GM18511 (cell line): Measurements from ENCODE around the gene WASF2.
A peak's percentile ranks its signal among the peaks of the same experiment; 100 is the strongest.
"Not testable (repeated sequence)": the region's sequence is repeated elsewhere in the genome, so short reads cannot be mapped to it uniquely, and the experiment has no call there.

ENCODE experiments used
- ATAC-seq: cut with Tn5 transposase; IDR thresholded peaks from one replicate; pipeline ENCODE4 v1.9.1; 2021; ENCODE audit warnings: mild to moderate bottlenecking, moderate library complexity; ENCODE audit not compliant: unreplicated experiment

The WASF2 gene

DNA sequence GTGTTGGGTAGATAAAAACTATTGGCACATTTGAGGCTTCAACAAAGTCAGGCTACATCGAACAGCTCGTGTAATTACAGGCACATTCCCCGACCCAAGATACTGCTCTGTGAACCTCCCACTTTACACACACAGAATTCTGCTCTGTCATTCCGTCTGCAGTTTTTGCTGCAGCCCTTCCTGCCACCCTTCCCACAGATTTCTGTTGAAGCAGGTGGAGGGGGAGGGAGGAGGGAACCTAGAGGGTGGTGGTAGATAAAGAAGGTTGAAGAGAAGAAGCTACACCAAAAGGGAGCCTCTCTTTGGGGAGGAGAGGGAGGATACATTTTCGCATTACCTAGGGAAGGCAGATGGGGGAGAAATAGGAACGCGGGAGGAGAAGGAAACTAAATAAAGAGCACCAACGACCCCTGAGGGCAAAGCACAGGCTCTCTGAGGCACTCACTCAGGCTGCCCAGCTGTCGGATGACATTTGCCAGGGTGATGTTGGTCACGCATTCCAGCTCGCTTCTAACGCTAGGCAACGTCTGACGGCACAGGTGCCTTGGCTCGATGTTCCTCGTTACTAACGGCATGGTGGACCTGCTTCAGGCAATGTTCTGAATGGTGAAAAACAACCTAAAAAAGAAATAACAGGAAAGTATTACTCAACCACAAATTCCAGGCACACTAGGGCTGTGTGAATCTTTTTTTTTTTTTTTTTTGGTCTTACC is 61.5 kb downstream of the WASF2 start:
- ATAC-seq = no peak

DNA sequence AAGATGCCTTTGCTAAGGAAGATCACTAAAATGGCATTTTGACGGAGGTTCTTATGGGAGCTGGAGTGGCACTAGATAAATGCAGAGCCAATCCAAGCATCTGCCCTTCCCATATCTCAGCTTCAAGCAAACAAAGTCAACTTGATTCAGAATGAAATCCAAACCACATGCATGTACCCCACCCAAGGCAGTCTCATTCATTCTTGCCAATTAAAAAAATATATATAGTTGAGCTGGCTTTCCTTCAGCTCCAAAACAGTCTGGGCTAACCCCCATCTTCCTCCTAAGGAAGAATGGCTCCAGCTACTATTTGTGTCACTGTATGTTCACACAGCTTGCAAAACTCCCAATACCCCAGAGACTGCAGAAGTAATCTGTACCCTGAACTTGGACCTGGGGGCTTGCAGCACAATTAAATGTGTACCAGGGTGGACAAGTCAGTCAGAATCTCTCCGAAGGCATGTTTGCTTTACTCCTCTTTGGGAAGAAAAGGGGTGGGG is 62.1 kb downstream of the WASF2 start:
- ATAC-seq = no peak

DNA sequence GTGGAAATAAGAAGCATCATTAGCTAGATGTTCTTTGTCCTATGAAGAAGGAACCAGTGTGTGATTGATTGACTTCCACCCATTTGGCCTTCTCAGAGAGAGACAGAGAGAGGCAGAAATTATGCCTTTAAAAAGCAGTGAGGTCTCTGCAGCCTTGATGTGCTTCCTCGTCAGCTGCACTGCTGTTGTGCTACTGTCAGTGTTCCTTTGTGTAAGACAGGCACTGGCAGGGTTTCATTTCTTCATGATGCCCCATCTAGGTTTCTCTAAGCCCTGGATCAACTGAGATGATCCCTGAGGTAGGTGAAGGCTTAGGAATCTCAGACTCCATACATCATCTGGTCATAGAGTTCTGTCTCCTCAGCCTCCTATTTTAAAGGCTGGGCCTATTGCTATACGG is 62.6 kb downstream of the WASF2 start:
- no peak for ATAC-seq

DNA sequence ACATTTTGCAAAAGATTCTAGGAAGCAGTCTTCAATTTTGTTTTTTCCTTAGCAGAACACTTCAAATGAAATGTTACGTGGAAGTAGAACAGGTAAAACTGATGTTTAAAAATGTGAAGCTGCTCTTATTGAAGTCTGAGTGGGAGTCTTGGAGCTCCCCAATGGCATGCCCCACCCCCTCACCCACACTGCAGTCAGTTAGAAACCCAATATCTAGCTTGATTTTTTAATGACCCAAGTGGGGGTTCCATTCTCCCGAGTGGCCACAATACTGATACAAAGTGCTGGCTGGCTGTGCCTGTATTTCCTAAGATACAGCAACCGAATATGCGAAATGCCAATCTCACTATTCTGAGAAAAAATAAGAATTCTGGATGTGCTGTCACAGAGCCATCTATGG is 66.3 kb downstream of the WASF2 start:
- ATAC-seq = no peak

DNA sequence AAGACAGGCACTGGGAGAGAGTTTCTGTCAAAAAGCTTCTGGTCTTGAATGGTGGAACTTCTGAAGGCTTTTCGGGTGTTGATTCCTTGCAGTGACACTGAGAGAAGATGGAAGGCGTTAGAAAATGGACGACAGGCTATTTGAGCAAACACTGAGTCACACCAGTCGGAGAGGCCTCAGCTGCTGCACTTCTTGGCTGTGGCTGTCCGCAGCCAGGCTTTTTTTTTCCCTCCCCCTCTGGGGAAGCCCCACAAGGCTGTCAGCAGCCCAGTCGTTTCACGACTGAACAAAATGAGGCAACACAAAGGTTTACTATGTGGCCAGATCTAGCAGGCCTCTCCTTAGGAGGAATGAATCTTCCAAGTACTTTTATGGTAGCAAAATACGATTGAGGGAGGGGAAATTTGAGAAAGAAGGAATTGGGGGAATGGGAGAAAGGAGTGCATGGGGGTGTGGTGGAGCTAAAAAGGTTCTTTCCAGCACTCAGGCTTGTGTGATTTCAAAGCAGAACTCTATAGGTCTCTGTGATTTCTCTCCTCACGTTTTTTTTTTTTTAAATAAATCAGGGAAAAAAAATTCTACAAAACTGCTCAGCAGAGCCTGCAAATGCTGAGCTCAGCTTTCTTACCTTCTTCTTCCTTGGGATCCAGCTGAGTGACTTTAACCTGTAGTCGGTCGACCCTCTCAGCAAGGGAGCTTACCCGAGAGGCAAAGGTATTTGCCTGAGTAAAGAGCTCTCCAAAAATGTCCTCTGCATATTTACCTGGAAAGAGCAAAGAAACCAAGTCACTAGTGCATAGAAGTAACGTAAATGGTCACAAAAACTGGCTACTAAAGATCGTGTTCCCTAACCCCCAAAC is 71.4 kb downstream of the WASF2 start:
- peak; percentile 75 for ATAC-seq

DNA sequence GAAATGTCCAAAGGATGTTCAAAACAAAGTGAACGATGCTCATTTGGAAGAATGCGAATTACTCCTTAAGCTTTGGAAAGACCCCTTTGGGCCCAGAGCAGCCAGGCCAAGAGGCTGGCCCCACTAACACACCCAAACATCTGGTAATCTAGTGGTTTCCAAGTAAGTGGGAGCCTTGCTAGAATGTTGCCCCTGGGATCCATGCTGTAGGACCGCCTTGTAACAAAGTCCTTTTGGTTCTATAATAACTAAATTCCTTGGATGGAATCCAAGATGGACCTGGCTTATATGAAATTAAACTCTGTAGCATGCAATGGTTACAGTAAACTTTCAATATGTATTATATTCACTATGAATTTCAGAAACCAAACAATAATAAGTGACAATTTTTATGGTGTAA is 72.3 kb downstream of the WASF2 start:
- no peak for ATAC-seq

DNA sequence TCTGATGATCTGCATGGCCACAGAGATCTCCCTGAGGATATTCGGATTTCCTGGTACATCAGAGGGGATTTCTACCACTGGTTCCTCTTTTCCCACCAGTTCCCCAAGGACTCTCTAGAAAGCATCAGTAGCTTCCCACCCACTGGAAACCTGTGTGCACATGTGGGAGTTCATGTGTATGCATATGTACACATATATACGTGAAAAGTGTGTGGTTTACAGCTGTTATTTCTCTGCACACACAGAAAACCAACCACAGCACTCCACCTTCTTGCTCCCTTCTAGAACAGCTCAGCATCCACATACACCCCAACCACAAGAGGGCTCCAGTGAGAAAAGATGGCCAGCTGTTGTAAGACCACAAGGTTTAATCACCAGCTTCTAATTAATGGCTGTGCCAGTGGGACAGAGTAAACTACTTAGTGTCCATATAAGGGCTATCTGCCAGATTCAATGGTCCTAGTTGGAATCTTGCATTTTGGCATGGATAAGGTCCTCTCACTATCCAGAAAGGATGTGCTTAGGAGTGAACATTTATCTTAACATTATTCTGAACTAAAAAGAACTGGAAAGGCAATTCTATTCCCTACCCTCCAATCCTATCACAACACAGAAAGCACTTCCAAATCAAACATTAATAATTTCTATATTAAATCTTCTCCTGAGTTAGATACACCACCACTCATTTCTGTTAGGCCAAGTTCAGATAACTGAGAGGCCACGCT is 73.4 kb downstream of the WASF2 start:
- ATAC-seq = no peak

DNA sequence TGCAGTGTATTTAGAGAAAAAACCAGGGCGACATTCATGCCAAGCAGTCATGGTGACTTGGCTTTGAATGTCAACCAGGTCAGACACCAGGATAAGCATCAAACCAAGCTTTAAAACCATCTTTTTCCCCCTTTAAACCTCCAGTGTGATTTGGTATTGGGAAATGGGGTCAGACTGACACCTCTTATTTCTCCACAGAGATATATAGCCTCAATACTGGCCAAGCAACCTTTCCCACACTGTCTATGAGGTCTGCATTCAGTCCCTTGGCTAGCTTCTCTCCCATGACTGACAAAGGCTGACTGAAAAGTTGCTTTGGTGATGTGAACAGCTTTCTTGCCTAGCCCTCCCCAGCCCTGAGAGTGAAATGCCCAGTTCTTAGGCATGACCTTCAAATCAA is 75.9 kb downstream of the WASF2 start:
- no peak for ATAC-seq

DNA sequence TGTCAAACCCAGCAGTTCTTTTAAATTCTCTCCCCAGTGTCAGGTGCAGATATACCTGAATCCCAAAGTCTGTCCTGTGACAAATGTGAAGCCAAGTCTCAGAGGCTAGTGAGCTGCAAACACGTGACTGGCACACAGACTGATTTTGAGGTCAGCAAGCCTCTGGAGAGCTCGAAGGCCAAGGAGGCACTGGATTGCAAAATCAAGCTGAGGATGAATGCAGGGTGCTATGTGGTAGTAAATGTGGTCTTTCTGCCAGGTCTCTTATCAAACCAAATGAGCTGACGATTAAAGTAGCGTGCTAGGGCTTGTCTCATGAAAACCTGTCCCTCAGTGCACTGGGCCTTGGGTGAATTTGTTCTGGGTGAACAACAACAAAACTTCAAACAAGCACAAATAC is 77.0 kb downstream of the WASF2 start:
- ATAC-seq = no peak

DNA sequence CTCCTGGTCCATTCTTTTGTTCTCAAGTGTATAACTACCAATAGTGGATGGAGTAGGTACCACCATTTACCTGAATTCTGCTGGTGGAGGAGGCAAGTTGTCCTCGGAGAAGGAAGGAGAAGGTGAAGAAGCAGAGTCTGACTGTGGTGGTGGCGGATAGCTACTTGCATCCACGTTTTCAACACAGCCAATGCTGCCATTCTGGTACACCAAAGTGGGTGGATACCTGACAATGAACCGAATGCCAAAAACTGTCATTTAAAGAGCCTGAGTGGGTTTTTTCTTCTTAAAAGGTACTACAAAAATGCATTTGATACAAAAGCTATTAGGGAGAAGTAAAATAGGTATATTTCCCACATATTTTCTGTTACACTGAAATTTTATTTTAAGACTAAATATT is 77.5 kb downstream of the WASF2 start:
- no peak for ATAC-seq

DNA sequence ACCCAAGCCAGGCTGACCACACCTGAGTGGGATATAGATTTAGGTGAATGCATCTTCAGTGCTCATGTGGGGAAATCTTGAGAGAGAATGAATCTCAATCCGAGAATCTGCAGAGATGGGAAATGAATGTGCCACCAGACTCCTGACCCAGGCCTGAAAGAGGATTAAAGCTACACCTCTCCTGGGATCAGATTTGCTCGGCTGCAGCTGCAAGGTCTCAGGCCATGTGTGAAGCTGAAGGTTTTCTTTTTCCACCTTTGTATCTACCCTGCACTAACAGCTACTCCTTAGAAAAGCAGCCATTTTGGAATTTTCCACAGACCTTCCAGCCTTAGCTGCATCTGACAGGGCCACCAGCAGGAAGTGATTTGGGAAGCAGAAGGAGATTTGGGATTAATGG is 79.3 kb downstream of the WASF2 start:
- ATAC-seq = no peak

DNA sequence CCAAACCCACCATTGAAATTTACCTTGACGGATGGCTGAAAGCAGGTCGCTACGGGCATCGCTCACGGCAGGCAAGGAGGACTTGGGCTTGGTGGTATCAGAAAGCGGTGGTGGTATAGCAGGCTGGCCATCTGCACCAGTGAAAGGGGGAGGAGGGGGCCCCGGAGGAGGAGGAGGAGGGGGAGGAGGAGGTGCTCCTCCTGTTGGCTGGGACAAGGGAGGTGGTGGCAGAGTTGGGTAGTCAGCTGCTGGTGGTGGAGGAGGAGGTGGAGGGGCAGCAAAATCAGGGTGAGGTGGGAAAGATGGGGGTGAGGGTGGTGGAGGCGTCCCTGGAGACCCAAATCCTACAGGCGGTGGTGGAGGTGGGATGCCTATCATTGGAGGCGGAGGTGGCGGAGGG is 80.3 kb downstream of the WASF2 start:
- no peak for ATAC-seq

DNA sequence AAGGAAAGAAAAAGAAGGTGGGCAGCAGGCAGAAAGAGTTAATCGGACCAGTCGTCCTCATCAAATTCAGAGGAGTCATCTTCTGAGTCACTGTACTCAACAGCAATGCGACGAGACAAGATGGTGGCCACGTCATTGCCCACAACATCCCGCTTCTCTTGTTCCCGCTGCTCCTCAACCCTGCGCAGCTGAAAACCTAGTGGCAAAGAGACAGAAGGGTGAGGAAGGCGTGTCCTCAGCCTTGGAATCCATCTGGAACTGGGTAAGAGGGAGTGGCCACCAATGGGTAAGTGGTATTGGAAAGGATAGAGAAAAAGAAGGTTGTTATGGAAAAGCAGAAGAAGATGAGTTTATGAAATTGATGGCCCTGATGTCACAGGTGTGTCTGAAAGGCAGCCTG is 81.8 kb downstream of the WASF2 start:
- ATAC-seq = no peak

DNA sequence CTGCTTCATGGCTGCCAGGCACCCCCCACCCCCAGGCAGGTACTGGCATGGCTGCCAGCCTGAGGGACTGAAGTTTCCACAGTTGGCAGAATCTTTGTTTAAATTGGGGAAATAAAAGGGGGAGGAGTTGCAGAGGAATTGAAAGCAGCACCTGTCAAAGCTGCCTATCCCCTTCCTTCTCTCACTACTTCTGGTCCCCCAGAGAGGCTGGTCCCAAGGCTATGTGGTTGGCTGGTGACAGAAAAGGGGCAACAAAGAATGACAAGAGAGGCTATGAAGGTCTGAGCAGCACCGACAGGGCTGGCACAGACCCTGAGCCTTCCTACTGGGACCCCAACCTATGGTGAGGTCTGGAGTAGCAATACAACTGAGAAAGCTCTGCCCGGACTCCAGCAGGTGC is 83.2 kb downstream of the WASF2 start:
- not testable (repeated sequence) for ATAC-seq

DNA sequence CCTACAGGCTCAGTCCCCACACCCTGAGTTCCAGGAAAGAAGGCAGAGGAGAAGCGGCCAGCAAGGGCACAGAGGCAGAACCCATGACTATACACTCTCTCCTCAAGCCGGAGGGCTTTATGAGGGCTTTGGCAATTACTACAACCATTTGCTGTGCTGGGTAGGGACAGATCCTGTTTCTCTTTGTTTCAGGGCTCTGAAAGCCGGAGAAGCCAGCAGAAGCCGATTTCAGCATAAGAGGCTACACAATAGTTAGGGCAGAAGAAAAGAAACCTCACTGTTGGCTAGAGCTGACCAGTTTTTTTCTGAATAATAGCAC is 83.6 kb downstream of the WASF2 start:
- no peak for ATAC-seq

DNA sequence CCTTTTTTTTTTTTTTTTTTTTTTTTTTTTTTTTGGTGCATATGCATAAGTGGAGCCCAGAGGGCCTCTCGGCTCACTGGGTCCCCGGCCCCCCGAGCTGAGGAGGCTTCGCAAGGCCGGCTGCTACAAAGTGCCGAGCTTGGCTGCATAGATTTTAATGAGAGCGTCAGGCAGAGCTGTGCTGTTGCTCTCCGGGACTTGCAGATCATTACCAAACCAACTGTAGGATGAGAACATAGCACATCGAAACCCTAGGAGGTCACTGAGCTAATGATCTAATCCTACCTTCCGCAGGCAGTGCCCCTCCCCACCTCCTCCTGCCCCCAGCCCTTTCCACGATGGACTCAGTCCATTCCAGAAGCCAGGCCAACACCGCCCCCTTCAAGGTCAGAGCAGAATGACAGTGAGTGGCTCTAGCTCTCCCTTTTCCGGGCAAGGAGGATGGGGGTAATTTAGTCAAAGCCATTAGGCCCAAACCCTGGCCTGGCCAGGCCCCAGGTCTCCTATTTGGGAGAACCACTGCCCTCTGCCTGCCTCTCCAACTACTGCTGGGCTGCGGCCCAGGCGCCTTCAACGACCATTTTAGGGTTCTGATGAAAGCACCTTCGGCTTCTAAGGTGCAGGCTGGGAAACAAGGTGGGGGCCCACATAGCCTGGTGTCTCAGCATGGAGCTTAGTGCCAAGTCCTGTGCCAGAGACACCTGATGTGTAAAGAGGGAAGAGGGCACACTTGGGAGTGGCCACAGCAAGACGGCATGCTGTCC is 84.2 kb downstream of the WASF2 start:
- ATAC-seq = not testable (repeated sequence)

DNA sequence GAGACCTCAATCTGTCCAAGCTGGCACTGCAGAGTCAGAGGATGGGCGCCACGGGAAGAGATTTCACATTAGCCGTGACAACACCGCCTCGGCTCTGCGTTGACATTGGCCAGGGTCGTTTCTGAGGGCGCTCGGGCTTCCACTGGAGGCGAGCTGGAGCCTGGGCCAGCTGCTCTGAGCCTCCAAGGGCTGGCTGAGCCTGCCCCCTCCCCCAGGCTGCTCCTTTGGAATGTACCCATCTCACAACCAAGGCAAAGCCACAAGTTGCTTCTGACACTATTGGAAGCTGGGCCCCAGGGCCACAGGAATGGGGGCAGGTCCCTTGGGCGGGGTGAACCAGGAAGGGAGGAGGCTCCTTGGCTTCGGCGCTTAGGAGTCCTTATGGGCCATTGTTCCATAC is 84.9 kb downstream of the WASF2 start:
- ATAC-seq = no peak

DNA sequence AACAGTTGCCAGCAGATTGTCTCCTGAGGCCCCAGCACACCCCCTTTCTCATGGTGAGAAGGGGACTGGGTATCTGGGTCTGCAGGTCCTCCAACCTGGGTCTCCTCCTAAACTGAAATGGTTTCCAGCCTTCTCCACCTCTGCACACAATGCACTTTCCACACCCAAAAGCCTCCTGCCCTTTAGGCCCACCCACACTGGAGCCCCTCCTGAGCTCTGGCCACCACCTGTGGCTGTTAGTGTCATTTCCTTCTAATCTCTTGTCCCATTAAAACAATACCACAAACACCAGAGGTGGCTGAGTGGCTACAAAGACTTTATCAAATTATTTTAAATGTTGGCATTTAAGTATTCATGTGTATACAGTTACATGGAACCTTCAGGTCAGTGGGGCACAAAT is 86.0 kb downstream of the WASF2 start:
- no peak for ATAC-seq

DNA sequence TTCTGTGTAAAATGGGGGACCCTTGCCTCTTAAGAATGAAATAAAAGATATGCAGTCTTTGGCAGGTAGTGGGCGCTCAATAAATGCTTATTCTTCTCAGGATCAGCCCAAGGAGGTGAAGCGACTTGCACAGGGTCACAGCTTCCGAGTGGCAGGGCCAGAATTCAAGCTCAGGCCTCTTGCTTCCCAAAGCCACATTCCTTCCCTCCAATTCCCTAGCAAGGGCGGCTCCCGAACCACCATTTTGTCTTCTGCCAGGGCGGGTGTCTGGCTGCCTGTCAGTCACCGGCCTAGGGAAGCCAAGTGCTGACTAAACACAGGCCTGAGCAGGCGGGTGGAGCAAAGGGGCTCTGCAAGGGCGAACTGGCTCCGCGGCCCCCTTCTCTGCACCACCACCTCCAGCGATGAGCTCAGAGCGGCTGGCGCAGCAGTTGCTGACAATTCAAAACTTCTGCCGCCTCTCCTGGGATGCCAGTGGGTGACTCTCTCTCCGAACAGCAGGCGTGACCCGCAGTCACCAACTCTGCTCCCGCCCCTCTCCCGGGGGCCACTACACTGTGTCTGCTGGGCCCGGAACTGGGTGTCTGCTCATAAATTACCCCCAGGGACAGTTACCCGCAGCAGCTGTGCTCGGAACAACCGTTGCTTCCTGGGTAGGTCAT is 86.8 kb downstream of the WASF2 start:
- no peak for ATAC-seq

DNA sequence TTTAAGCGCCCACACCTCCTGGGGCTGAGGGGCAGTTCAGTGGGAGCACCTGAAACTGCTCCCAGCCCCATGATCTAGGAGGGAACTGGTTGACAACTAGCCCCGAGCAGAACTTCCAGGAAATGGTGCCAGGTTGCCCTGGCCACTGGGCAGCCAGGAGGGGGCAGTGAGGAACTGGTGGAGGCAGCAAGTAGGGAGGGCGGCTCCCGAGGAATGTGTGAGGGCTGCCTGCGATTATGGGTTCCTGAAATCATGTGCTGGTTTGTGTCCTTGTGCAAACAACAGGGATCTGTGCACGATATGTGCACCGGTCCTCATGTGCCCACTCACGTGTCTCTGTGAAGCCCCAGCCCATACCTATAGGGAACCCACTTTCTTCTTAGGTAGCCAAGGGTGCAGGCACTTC is 87.6 kb downstream of the WASF2 start:
- no peak for ATAC-seq

DNA sequence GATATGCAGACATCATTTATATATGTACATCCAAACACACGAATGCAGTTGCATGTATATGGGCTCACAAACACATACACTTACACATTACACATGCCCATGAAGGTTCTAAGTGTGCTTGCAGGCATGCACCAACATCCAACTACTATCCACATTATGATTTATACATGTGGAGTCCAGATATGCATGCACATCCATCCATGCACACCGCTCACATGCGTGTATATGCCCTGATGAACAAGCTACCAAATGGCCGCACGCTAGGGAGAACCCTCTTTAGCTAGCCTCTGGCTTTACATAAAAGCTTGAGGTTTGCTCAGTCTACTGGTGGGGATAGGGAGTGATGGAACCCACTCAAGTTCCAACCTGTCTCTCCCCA is 89.0 kb downstream of the WASF2 start:
- no peak for ATAC-seq
